ENCODE results near the gene ANKRD12.
"Not testable (repeated sequence)": the region's sequence is repeated elsewhere in the genome, so short reads cannot be mapped to it uniquely, and the experiment has no call there.

DNA sequence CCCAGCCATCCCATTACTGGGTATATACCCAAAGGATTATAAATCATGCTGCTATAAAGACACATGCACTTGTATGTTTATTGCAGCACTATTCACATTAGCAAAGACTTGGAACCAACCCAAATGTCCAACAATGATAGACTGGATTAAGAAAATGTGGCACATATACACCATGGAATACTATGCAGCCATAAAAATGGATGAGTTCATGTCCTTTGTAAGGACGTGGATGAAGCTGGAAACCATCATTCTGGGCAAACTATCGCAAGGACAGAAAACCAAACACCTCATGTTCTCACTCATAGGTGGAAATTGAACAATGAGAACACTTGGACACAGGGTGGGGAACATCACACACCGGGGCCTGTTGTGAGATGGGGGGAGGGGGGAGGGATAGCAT, 43.5 kb upstream of the ANKRD12 start:
- TF ChIP-seq, protein P1, sequence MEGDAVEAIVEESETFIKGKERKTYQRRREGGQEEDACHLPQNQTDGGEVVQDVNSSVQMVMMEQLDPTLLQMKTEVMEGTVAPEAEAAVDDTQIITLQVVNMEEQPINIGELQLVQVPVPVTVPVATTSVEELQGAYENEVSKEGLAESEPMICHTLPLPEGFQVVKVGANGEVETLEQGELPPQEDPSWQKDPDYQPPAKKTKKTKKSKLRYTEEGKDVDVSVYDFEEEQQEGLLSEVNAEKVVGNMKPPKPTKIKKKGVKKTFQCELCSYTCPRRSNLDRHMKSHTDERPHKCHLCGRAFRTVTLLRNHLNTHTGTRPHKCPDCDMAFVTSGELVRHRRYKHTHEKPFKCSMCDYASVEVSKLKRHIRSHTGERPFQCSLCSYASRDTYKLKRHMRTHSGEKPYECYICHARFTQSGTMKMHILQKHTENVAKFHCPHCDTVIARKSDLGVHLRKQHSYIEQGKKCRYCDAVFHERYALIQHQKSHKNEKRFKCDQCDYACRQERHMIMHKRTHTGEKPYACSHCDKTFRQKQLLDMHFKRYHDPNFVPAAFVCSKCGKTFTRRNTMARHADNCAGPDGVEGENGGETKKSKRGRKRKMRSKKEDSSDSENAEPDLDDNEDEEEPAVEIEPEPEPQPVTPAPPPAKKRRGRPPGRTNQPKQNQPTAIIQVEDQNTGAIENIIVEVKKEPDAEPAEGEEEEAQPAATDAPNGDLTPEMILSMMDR (IDR thresholded peaks at IDR 0.05) = not testable (repeated sequence)
- TF ChIP-seq ZFX (IDR thresholded peaks at IDR 0.05; ENCODE audit: borderline replicate concordance) = not testable (repeated sequence)

Measured in 22Rv1 (cell line).